WTC11 (cell line): ENCODE data around the gene TKT.

Experiments
- ARID4B ChIP-seq: sonication (generic); formaldehyde crosslinking; IDR thresholded peaks from 2 replicates; pipeline ENCODE4 v1.8.0; 2023; ENCODE audit warnings: missing genetic modification reagents, mild to moderate bottlenecking, borderline replicate concordance
- ATF2 ChIP-seq: sonication (generic); formaldehyde crosslinking; IDR thresholded peaks from 2 replicates; pipeline ENCODE4 v1.8.1; 2022; ENCODE audit warnings: low read depth, missing genetic modification reagents, borderline replicate concordance
- CREM ChIP-seq: sonication (generic); formaldehyde crosslinking; IDR thresholded peaks from 2 replicates; pipeline ENCODE4 v1.8.1; 2022; ENCODE audit warnings: mild to moderate bottlenecking, missing genetic modification reagents, moderate library complexity
- CTCF ChIP-seq: fragments of 200-600 bp; IDR thresholded peaks from 2 replicates; pipeline ENCODE4 v1.8.0; 2022; ENCODE audit warnings: antibody characterized with exemption
- ETV6 ChIP-seq: sonication (generic); formaldehyde crosslinking; IDR thresholded peaks from 2 replicates; pipeline ENCODE4 v1.8.1; 2022; ENCODE audit warnings: mild to moderate bottlenecking, missing genetic modification reagents
- FOXJ3 ChIP-seq: sonication (generic); formaldehyde crosslinking; IDR thresholded peaks from 2 replicates; pipeline ENCODE4 v1.9.0; 2021; ENCODE audit warnings: missing genetic modification reagents, mild to moderate bottlenecking, borderline replicate concordance
- MAX ChIP-seq: sonication (generic); formaldehyde crosslinking; IDR thresholded peaks from 2 replicates; pipeline ENCODE4 v1.8.0; 2022; ENCODE audit warnings: mild to moderate bottlenecking, missing genetic modification reagents
- NFYB ChIP-seq: sonication (generic); formaldehyde crosslinking; conservative IDR thresholded peaks from 2 replicates; pipeline ENCODE4 v1.8.0; 2022; ENCODE audit warnings: low read depth, missing genetic modification reagents
- OVOL2 ChIP-seq: fragments of 250-450 bp; sonication (Bioruptor Pico); IDR thresholded peaks from 2 replicates; pipeline ENCODE4 v1.9.0; 2021; ENCODE audit warnings: mild to moderate bottlenecking, borderline replicate concordance
- SMAD3 ChIP-seq: sonication (generic); formaldehyde crosslinking; IDR thresholded peaks from 2 replicates; pipeline ENCODE4 v1.8.0; 2022; ENCODE audit warnings: missing genetic modification reagents, mild to moderate bottlenecking, borderline replicate concordance
- ZBTB43 ChIP-seq: sonication (generic); formaldehyde crosslinking; IDR thresholded peaks from 2 replicates; pipeline ENCODE4 v1.8.1; 2023; ENCODE audit warnings: mild to moderate bottlenecking, missing genetic modification reagents
- ZNF138 ChIP-seq: sonication (generic); formaldehyde crosslinking; conservative IDR thresholded peaks from 2 replicates; pipeline ENCODE4 v1.8.1; 2022; ENCODE audit warnings: mild to moderate bottlenecking, moderate library complexity, missing genetic modification reagents

GRCh38 chr3:53181528-53181927, 74.3 kb downstream of the TKT start:
- TF ChIP-seq SMAD3 (CRISPR knock-in tag): no peak
- no peak for TF ChIP-seq CTCF
- no peak for TF ChIP-seq ZNF138
- no peak for TF ChIP-seq ETV6 (CRISPR knock-in tag)
- TF ChIP-seq CREM: no peak
- no peak for TF ChIP-seq ATF2 (CRISPR knock-in tag)
- no peak for TF ChIP-seq FOXJ3 (CRISPR knock-in tag)
- TF ChIP-seq OVOL2 (CRISPR knock-in tag): no peak
- TF ChIP-seq MAX (CRISPR knock-in tag): no peak
- TF ChIP-seq NFYB (CRISPR knock-in tag): no peak
- TF ChIP-seq ARID4B (CRISPR knock-in tag): no peak
- TF ChIP-seq ZBTB43: no peak
